ENCODE data around the gene BRD2.

The BRD2 gene

DNA sequence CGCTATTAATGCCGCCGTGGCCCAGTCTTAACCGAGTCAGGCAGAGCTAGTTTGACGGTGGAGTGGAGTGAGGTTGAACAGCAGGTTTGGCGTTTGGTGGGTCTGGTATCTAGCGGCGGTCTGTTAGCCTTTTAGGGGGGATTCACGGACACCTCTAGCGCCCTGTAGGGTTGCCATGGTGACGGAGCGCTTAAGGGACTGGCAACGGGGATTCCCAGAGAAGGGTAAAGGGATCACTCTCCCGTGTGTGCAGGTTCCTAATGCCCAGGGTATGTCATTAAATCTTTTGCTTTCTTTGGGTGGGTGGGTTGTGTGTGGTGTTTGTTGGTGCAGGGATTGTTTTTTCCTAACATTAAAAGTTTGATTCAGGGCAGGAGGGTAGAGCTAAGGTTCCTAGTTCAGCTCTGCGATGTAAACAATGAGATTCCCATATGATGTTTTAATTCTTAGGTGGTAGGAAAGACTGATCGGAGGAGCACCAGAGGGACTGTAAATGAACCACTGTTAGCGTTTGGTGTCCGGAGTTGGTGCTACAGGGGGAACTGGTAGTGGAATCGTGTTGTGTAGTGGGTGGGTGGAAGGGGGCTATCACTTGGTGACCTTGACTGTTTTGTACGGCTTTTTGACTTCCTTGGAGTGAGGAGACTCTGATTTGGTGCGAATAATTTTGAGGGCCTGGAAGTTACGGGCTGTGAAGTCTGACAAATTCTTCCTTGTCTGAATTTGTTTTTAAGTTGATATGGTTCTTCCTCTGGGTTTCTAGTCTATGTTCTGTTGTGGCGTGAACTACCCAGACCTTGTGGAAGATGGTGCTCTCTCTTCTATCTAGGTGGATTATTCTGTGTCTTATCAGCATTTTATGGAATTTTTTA is 5.0 kb downstream of the BRD2 start:
- DNase-seq, result peak; percentile 49

DNA sequence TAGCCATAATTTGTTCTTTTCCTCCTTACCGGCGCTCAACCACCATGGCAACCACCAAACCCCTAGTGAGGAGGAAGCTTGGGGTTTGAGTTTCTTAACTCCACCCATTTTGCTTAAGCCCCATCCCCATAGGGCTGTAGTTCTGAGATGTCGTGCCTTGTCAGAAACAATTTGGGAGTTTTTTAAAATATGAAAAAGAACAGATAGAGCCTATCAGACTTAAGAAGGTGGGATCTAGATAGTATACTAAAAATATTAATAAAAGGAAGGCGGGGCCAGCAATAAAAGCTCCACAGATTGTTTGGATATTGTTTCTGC is 5.6 kb downstream of the BRD2 start:
- peak; percentile 35 for DNase-seq

- no peak for DNase-seq
Measured at GRCh38 chr6:32974541-32975308, 6.3 kb downstream of the BRD2 start.

- DNase-seq, result no peak
Measured at GRCh38 chr6:32975886-32976285, 7.5 kb downstream of the BRD2 start.

DNA sequence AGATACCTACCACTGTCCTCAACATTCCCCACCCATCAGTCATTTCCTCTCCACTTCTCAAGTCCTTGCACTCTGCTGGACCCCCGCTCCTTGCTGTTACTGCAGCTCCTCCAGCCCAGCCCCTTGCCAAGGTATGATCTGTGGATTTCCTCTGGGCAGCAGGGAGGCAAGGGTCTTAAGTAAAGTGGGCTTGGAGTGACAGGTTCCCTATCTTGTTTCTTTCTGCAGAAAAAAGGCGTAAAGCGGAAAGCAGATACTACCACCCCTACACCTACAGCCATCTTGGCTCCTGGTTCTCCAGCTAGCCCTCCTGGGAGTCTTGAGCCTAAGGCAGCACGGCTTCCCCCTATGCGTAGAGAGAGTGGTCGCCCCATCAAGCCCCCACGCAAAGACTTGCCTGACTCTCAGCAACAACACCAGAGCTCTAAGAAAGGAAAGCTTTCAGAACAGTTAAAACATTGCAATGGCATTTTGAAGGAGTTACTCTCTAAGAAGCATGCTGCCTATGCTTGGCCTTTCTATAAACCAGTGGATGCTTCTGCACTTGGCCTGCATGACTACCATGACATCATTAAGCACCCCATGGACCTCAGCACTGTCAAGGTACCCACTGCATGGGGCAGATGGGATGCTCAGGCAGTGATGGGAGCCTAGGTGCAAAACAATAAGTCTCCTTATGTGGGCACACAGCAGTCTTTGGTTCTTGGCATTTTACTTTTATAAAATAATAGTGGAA is 8.1 kb downstream of the BRD2 start:
- no peak for DNase-seq

DNA sequence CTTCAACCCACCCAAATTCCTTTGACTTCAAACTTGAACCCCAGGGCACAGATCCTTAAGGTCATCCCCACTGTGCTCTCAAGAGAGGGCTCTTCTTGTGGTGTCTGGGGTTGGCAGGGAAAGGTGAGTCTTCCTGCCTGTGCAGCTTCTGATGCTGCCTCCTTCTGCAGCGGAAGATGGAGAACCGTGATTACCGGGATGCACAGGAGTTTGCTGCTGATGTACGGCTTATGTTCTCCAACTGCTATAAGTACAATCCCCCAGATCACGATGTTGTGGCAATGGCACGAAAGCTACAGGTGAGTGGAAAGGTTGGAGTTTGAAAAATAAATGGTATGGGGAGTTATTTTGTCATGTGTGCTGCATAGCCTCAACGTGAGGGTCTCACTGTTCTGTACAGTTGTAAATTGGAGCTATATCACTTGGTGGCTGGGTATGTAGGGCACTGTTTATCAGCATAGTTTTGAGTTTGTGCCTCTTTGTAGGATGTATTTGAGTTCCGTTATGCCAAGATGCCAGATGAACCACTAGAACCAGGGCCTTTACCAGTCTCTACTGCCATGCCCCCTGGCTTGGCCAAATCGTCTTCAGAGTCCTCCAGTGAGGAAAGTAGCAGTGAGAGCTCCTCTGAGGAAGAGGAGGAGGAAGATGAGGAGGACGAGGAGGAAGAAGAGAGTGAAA is 9.0 kb downstream of the BRD2 start:
- DNase-seq, result no peak

DNA sequence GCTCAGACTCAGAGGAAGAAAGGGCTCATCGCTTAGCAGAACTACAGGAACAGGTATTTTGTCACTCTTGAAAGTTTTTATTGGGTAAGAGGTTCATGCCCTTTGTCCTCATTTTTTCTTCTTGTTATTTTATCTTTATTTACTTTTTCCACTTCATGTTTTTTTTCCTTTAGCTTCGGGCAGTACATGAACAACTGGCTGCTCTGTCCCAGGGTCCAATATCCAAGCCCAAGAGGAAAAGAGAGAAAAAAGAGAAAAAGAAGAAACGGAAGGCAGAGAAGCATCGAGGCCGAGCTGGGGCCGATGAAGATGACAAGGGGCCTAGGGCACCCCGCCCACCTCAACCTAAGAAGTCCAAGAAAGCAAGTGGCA is 9.5 kb downstream of the BRD2 start:
- DNase-seq, result no peak

- DNase-seq, result no peak
Measured at GRCh38 chr6:32979720-32980487, 11.5 kb downstream of the BRD2 start.

- DNase-seq, result no peak
Measured at GRCh38 chr6:32980488-32981038, 12.2 kb downstream of the BRD2 start.

DNA sequence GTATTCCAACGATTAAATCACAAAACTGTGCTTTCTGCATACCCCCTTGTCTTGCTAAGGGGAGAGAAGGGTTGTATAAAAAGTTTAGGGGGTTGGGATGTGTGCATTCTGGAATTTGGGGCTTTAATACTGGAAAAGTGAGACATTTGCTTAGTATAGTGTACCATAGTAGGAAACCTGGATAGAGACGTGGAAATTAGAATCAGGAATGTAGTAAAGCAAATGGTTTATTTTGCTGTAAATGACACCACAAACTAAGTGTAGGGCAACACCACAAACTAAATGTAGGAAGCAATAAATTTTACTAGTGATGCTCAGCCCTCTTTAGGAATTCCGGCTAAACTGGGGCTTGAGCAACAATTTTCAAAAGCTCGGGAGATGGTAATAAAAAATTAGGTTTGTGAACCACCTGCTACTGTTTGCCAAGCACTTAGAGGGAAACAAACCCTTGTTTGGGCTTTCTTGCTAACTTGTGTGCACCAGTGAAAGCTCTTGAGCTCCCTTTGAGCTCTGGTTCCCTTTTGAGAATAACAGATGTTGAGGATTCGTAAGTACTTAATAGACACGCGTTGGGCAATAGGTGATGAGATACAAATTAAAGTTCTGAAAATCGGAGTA is 13.8 kb downstream of the BRD2 start:
- DNase-seq, result no peak

DNA sequence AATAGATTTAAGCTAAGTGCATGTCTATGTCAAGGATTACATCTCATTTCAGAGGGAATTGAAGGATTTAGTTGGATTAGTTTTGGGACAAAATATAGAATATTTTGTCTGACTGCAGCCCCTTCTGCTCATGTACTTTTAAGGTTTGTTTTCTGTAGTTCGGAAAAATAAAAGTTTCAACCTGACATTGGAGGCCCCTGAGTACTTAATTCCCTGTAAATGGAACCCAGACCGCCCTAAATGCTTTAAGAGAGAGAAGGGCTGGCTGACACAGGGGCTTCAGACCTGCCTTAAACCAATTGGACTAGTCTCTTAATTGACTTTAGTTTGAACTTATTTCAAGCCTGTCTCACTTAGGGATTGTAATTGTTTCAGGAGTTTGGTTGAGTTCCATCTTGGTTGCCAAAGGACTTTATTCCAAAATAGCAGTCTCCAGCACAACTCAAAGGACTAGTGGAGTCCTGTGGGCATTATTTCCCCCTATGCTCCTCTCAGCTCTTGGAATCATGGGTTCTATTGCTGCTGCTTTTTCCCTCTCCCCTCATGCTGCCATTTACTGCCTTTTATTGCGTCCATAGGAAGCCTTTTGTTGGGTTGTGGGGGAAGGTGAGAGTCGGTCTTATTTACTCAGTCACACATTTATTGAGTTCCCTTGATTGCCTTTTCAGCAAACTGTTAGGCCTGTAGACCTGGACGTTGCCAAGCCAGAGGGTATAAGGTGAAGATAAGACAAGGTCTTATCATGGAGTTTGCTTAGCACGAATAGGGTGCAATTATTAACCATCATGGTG is 14.5 kb downstream of the BRD2 start:
- DNase-seq, result no peak

DNA sequence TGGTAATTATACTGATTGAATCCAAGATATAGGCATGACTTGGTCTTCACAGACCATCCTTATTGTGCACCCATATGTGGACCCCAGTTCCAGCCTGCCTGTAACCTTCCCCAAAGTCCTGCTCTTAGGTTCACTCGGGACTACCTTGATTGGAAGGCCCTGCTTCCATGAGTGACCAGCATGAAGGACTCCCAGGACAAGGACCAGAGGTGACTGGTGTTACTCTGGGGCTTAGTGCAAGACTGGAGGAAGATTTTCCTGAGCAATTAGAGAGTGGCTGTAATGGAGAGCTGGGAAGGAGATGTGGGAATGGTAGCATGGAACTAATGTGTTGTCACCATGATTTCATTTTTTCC is 15.1 kb downstream of the BRD2 start:
- DNase-seq, result no peak

GRCh38 chr6:32983964-32984621 is 15.7 kb downstream of the BRD2 start:
- DNase-seq, result no peak

DNA sequence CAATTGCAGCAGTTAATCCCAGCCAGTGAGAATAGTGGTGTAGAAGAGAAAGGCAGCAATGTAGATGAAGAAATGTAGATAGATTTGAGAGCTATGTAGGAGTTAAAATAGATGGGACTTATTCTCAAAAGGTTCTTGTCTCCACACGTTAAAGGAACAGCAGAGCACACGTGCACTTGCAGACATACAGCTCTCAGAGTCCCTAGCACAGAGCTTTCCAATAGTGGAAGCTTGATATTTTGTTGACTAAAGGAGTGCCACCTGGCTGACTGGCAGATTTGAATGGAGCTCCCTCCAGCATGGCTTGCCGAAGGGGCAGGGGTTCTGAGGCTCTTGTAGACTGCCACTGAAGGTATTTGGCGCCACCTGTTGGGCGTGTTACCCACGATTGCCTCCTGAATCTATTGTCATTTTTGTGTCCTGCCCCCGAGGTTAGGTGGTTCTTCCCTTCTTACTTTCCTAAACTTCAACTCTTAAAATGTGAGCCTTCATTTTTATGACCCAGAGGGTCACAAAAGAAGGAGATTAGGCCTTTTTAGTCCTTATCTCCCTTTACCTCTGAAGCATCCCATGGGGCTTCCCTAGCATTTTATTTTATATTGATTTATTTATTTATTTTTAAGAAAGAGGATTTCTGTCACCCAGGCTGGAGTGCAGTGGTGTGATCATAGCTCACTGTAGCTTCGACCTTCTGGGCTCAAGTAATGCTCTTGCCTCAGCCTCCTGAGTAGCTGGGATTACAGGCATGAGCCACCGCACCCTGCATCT is 16.4 kb downstream of the BRD2 start:
- peak; percentile 92 for DNase-seq

GRCh38 chr6:32989368-32989767 is 21.0 kb downstream of the BRD2 start:
- DNase-seq, result no peak

- no peak for DNase-seq
Measured at GRCh38 chr6:32991972-32992371, 23.6 kb downstream of the BRD2 start.

GRCh38 chr6:32993363-32993973 is 25.1 kb downstream of the BRD2 start:
- DNase-seq, result no peak

GRCh38 chr6:32995448-32995847 is 27.1 kb downstream of the BRD2 start:
- no peak for DNase-seq

DNA sequence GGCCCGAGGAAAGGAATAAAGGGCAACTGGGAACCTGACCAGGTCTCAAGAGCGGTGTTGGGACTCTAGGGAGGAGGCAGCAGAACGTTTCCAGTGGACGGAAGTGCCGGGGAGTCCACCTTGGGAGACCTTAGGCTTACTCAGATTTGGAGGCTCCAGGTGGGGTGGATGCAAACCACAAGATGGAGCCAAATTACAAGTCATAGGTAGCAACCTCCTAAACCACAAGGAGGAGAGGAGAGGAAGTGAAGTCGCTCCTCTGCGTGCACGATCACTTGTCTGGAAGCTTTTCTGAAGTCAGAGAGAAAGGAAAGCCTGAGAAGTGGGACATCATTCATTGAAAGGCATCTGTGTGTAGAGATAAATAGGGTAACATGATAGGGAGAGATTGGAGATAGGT is 31.7 kb downstream of the BRD2 start:
- no peak for DNase-seq
